Epithelial cell of esophagus (primary cell): ENCODE results near the gene TEN1.
A peak's percentile ranks its signal among the peaks of the same experiment; 100 is the strongest.

ENCODE experiments used
- DNase-seq: peaks from one replicate; pipeline ENCODE4 v3.0.0; 2010; ENCODE audit warnings: low read depth
- H3K4me3 ChIP-seq: 2 replicates; pipeline ENCODE4 v1.5.1; 2011; ENCODE audit warnings: mild to moderate bottlenecking, low read length, control low read depth
- CTCF ChIP-seq: IDR thresholded peaks from 2 replicates; pipeline ENCODE4 v1.5.1; 2011; ENCODE audit warnings: low read depth, mild to moderate bottlenecking, low read length, control low read depth, inconsistent platforms; ENCODE audit not compliant: insufficient read depth; ENCODE audit errors: missing control alignments

Gene TEN1

GRCh38 chr17:76018801-76019200, 39.8 kb downstream of the TEN1 start:
- no peak for DNase-seq
- H3K4me3 ChIP-seq, result no peak overlapping the region
- no peak for TF ChIP-seq CTCF

DNA sequence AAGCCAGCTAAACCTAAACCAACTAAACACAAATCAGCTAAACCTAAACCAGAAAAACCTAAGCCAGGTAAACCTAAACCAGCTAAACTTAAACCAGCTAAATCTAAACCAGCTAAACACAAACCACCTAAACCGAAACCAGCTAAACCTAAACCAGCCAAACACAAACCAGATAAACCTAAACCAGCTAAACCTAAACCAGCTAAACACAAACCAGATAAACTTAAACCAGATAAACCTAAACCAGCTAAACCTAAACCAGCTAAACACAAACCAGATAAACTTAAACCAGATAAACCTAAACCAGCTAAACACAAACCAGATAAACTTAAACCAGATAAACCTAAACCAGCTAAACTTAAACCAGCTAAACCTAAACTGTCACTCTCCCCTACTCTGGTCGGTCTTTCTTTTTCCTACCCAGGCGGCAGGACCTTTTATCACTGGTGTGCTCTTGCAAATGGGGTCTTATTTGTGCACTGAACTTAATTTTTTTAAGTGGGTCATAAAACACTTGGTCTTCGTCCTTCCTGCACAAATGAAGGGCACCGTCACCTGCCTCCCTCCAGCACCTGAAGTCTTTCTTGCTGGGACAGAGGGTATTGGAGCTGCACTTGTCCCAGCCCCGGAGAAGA, 40.9 kb downstream of the TEN1 start:
- no peak for TF ChIP-seq CTCF
- DNase-seq, result no peak
- no peak overlapping the region for H3K4me3 ChIP-seq

GRCh38 chr17:76022285-76022684, 43.2 kb downstream of the TEN1 start:
- no peak overlapping the region for H3K4me3 ChIP-seq
- no peak for DNase-seq
- TF ChIP-seq CTCF, result no peak

DNA sequence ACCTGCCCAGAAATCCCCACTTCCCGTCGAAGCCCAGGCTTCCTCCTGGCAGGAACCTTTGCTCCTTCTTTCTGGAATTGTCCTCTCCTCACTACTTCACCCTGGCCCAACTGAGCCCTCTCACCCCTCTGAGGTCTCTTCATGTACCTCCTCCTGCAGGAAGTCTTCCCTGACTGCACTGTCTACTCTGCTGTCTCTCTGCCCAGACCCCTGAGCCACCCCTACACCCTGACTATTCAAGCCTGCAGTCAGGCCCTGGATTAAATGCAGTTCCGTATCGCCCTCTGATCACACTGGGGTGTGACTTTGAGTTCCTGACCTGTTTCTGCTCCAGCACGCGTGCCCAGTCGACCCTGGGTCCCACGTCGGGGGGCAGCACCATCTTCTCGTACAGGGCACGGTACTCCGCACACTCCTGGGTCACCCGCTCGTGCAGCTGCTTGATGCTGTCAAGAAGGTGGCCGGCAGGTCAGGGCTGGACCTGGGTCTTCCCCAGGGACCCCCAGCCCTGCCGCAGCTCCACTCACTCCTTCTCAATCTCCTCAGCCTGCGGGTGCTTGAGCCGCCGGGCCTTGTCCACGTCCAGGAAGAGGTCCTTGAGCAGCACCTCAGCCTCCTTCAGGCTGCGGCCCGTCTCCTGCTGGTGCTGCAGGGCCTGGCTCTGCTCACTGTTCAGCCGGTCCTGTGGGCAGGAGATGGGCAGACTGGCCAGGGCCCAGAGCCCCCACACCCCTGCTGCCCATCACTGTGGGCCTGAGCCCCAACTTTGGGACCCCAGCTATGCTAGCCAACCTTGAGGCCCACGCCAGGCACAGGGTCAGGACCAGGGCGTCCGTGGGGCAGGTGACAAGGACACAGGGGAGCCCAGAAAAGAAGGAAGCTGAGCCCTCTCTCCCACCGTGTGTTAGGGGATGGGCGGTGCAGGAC, 44.2 kb downstream of the TEN1 start:
- no peak overlapping the region for H3K4me3 ChIP-seq
- TF ChIP-seq CTCF, result no peak
- DNase-seq, result no peak

- TF ChIP-seq CTCF, result no peak
- no peak for DNase-seq
- H3K4me3 ChIP-seq, result no peak overlapping the region
Measured at GRCh38 chr17:76023900-76024237, 44.8 kb downstream of the TEN1 start.

DNA sequence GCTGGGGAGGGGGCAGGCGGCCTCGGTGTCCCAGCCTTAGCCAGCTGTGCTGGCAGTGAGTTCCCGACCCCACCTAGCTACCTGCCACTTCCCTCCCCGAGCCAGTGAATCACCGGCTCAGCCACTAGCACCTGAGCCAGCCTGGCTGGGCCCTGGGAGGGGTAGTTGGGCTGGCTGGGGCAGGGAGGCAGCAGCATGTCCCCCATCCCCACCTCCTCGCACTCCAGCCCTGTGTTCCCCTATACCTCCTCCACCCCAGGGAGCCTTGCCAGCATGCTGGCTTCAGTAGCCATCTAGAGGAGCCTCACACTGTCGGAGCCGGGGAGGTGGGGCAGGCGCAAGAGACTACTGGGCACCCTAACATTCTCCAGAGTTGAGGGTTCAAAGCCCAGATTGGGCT, 45.3 kb downstream of the TEN1 start:
- peak; percentile 28 for DNase-seq
- no peak for TF ChIP-seq CTCF
- H3K4me3 ChIP-seq, result no peak overlapping the region
